ENCODE data around the gene ADAMTS17.

Gene ADAMTS17

DNA sequence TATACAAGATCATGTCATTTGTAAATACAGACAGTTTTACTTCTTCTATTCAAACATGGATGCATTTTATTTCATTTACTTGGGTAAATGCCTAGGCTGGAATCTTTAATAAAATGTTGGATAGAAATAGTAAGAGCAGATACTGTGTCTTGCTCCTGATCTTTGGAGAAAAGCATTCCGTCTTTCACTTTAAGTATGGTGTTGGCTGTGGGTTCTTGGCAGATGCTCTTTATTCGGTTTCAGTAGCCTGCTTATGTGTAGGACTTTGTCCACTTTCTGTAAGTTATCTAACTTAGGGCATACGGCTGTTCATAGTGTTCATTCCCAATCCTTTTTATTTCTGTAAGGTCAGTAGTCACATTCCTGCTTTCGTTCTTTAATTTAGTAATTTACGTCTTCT, 303.0 kb downstream of the ADAMTS17 start:
- DNase-seq = no peak

DNA sequence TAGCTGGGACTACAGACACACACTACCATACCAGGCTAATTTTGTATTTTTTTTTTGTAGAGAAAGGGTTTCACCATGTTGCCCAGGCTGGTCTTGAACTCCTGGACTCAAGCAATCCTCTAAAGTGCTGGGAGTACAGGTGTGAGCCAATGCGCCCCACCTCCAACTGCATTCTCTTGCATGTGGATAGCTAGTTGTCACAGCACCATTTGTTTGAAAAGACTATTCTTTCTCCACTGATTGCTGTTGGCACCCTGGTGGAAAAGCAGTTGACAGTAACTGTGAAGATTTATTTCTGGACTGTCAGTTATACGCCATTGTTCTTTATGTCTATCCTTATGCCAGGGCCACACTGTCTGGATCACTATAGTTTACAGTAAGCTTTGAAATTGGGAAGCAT, 303.9 kb downstream of the ADAMTS17 start:
- DNase-seq = no peak

DNA sequence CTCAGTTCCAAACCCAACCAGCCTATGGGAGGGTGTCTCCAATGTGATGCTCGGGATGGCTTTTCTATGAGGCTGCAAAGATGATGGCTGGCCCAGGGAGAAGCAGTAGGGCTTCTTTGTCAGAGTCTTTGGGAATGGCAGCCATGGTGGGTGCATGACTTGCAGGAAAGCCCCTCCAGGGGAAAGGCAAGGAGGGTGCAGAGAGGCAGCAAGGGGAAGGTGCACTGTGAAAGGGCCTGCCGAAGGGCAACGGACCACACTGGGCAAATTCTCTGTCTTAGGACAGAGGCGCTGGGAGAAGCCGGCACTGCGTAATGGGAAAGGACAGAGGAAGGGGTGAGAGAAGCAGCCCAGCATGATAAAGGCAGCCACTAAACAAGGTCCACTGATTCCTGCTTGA, 305.8 kb downstream of the ADAMTS17 start:
- no peak for DNase-seq

DNA sequence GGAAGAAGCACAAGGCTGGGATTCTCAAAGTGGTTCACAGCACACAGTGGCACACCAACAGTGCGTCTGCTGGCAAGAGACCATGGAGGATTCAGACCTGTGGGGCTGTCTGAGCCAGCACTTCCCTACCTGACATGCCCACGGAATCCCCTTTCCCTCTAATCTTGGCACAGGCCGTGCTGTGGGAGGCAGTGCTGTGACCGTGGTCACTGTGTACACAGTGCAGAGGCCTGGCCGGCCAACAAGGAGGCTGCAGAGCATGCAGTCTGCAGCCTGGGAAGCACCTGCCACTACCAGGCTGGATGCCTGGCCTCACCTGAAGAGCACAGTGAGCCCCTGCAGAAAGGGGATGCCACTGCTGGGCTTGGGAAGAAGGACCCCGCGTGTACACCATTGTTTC, 307.6 kb downstream of the ADAMTS17 start:
- no peak for DNase-seq

DNA sequence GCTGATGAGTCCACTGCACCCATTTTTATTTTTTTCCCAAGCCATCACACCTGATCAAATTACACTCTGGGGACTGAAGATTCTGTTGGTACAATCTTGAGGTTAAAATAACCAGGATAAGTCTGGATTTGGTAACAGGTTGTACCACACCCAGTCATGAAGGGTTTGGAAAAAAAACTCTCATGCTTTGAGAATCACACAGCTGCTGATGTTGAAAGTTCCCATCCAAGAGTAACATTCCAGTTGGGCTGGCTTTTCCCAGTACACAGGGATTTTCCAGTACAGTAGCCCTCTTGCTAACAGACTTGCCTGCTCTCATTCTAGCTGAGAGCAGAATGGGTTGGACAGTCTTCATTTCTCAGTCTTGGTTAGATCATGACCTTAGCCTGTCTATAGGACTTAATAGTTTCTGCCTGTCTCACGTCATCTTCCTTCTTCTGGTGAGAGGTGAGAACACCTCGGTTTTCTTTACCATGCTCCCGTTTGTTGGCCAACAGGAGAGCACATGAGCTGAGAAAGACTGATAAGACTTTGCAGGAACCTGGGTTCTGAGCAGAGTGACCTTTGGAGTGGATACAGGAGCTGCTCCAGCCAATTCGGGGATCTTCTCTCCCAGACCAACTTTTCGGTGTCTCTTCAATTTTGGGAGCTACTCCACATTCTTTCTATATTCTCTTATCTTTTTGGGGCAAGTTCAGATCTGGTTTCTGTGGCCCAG, 308.5 kb downstream of the ADAMTS17 start:
- DNase-seq = no peak

DNA sequence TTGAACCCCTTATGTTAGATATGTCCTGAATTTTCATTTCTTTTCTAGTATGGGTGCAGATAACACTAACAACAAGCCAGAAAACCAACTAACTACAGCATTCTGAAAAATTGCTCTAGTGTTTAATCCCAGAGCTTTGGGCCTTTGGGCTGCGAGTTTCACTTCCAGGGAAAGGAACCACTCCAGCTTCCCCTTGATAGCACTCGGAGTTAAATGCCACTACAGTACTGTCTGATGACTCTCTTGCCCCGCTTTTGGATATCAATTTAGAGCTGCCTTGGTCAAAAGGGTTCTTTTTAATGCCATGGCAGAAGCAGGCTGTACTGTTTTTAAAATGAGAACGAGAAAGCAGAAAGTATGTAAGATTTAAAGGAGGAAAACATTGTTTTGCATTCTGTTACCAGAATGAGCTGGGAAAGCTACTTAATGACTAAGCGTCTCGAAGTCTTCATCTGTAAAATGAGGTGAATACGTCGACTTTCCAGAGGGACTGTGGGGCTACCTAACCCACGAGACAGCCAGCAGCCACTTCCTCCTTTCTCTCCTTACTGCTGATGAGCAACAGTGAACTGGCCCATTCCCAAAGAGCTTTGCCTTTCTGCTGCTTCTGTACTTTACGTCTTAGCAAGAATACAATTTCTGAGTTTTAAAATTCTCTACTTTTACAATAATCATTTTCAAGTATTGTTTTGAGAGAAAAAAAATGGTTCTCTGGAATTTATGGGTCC, 309.3 kb downstream of the ADAMTS17 start:
- no peak for DNase-seq

DNA sequence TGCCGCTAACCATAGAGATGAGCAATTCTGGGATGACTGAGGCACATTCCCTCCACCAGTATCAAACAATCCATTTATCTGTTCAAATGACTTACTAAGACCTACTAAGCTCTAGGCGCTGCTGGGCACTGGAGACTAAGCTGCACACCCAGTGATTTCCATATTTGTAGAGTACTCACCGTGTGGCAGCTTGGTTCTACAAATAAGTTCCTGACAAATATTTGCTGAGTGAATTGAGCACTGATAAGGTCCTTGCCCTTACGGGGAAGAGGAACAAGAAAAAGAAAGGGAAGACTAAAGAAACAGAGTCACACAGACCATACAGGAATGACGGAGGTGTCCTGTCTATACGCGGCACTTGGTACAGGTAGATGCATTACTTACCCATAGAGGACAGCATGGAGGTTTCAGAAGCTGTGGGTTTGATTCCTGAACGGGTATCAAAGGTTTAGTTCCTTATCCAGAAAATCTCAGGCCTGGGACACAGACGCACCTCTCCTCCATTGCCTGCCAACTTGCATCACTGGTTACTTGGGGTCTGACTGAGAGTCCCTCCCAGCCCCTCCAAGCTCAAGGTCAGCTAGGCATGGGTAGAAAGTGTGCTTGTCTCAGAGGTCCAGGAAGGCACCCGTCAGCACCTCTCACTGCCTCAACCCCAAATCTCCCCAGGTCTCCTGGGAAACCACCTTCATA, 310.0 kb downstream of the ADAMTS17 start:
- no peak for DNase-seq

DNA sequence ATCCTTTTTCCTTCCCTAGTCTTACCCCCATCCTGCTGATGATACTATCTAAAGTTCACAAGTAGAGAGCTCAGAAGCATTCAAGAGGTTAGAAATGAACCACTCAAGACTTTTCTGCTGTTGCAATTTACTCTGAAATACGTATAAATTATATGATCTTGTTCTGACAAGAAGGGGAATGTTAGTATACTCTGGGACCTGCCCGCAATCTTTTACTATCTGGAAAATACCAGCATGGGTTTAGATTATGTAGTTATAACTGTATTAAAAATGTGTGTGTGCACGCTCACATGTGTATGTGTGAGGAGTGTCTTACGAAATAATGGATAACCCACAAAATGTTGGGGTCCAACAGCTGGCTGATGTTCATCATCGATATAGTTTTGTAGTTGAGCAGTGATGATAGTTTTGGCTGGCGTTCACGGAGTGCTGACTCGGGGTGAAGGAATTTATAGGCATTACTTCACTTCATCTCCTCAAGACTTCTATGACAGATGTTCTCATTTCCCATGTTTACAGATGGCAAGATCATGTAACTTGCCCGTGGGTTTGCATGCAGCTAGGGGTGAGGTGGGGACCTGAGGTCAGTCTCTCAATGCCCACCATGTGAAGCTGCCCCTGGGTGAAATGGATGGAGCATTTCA, 311.1 kb downstream of the ADAMTS17 start:
- no peak for DNase-seq

DNA sequence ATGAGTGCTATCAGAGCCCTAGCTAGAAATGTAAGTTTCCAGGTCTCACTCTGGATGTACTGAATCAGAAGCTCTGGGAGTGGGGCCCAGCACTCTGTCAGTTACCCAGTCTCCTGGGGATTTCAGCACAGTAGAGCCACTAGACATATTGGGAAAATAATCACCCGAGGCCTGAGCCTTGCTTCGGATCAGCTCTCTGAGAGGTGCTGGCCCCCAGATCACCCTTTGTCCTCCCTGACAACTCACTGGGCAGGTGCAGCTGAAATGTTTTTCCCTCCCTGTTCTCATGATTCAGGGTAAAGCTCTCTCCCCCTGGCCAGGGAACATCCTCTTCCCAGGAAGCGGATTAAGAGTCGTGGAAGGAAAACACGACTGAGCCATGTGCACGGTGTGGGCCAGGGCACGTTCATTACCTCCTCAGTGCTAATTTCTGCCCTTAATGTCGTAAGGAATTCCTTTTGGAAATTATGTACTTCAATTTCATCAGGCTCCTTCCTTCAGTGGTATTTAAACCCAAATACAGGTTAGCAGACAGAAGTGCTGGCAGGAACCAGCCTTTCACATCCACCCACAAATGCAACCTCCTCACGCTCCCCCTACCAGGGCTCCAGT, 311.8 kb downstream of the ADAMTS17 start:
- no peak for DNase-seq

DNA sequence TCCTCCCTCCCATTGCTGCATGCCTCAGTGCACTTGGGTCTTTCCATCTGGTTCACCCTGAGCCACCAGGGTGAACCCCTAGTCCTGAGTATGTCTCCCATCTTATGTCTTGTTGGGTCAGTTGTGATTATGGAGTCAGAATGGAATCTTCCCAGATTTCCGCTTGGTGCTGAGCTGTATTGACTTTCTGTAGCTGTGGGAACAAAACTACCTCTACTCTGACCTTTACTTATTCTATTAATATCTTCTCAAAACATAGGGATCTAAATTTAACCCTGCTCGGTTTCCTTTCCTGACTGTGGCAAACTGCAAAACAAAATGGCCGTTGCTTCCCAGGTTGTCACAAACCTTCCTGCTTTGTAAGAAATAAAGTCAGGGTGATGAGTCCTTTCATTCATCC, 312.7 kb downstream of the ADAMTS17 start:
- DNase-seq = no peak

DNA sequence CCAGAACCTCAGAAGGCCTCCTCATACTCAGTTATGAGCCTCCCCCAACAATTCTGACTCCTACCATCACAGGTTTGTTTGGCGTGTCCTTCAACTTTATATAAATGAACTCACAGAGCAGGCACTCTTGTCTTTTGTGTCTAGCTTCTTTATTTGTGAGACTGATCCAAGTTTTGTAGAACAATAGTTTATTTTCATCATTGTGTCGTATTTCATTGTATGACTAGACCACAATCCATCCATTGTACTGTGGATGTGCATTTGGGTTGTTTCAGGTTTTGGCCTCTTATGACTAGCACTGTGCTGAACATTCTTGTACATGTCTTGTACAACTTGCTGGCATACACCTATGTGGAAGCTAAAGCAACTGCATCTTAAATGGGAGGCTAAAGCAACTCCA, 315.7 kb downstream of the ADAMTS17 start:
- no peak for DNase-seq

DNA sequence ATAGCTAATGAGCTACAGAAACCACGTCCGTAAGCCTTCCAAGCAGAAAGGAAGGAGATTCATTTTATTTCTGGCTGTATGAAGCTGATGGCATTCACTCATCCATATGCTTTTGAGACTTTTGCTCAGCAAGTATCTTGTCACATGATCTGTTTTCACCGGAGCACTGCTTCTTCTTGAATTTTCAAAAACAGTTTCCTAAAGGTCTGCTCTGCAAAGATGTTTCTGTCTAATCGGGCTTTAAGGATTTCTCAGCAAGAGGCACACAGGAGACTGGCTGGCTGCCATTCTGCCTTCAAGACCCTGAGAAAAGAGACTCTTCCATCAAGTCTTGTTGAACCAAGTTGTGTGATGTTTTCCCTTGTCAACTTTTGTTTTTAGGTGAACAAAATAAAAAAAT, 319.0 kb downstream of the ADAMTS17 start:
- no peak for DNase-seq

DNA sequence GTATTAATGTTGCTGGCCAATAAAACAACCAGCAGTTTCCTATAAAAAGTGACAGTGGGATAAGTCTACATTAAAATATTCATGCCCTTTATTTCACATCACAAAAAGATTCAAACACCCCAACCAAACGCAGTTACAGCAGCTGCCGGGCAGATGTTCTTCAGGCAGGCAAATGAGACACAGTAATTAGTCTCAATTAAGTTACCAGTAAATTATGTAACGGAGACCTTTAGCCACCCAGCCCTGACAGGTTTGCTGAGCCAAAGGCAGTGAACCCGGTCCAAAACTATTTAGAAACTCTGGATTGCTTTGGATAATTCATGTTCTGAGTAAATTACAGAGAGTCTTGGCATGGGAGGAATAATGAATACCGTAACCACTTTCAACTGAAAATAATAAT, 319.4 kb downstream of the ADAMTS17 start:
- DNase-seq = no peak

DNA sequence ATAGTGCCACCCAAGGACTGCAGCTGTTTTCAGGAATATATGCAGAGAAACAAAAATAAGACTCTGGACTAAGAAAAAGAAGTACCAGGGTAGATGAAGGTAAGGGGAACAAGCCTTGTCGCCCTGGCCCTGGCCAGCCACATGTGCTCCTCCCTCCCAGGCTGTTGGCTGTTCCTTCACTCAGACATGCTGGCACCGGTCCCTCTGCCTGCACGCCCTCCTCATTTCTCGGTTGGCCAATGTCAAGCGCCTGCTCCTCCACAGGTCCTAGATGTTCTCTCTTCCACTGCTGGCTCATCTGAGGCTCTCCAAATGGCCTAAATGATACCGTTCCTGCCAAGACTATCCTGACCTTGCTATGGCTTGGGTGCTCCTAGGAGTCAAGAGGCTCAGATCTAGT, 320.1 kb downstream of the ADAMTS17 start:
- no peak for DNase-seq

DNA sequence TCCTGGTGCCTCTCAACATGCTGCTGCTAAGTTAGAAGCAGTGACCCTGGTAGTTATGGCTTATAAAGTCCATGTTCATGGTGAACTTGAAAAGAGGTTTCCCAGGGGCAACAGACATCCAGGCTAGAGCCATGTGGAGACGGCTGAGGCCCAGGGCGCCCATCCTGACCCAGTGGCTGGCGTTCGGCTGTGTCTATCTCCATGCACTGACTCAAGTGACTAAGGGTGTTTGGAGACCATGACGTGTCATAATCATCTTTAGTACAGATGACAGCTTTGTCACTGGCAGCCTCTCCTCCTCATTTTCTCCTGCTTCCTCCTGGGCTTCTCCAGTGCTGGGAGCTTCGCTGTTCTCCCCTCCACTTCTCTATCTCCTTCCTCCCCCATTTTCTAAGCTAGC, 321.2 kb downstream of the ADAMTS17 start:
- no peak for DNase-seq

DNA sequence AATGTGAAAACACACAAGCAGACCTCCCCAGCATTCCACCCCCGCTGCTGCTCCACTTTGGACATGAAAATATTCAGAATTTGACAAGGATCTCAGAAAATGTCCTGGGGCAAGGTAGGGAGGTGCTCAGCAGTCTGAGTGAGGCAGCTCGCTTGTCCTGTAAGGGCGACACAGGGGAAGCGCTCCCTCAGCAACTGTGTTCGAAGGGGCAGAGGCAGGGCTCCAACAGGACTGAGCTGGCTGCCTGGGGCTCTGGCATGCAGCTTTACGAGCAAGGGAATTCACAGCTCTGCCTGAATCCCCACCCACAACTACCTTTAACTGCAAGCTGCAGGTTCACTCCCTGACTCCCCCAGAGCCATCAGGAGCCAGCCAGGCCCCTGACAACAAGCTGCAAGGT, 321.6 kb downstream of the ADAMTS17 start:
- no peak for DNase-seq

DNA sequence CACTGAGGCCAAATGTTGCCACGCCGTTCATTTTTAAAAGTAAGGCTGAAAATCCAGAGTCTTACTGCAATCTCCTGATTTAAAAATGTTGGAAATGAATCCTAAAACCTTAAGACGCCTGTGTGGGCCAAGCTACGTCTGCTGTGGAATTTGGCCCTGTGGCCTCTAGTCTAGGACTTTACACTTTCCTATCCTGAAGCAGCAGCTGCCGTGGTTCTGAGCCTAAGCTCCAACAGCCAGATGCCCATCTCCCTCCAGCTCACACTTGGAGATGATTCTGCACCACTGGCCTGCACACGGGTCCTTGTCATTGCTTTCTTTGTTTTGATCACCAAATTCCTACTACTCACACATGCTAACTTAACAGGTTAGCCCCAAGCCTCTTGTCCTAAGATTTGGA, 322.2 kb downstream of the ADAMTS17 start:
- DNase-seq = no peak

DNA sequence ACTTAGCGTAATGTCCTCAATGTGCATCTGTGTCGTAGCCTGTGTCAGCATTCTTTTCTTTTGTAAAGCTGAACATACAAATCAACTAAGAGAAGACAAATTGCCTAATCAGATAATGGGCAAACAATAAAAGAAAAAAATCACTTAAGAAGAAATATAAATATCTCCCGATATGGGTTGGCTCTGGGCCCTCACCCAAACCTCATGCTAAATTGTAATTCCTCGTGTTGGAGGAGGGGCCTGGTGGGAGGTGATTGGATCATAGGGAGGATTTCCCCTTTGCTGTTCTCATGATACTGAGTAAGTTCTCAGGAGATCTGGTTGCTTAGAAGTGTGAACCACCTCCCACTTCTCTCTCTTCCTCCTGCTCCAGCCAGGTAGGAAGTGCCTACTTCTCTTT, 323.6 kb downstream of the ADAMTS17 start:
- DNase-seq = no peak

DNA sequence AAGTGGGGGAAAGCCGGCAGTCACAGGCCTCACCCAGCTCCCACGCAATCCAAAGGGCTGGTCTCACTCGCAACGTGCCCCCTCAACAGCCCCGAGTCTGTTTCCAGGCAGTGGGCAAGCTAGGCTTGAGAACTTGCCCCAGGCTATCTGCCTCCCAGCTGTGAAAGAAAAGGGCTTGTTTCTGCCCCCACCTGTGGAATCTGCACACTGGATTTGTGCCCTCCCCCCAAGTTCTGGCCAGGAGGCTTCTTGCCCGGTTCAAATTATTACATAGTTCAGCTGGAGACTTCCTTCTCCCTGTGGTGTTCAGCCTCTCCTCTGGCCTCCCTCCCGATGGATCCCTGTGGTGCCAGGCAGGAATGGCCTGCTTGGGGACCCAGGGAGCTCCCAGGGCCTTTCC, 324.6 kb downstream of the ADAMTS17 start:
- no peak for DNase-seq

DNA sequence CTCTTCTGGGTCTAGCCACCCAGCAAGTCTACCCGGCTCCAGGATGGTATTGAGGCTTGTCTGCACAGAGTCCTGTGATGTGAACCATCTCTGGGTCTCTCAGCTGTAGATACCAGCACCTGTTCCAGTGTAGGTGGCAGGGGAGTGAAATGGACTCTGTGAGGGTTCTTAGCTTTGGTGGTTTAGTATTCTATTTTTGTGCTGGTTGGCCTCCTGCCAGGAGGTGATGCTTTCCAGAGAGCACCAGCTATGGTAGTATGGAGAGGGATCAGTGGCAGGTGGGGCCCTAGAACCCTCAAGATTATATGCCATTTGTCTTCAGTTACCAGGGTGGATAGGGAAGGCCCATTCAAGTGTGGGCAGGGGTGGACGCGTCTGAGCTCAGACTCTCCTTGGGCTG, 325.1 kb downstream of the ADAMTS17 start:
- no peak for DNase-seq

DNA sequence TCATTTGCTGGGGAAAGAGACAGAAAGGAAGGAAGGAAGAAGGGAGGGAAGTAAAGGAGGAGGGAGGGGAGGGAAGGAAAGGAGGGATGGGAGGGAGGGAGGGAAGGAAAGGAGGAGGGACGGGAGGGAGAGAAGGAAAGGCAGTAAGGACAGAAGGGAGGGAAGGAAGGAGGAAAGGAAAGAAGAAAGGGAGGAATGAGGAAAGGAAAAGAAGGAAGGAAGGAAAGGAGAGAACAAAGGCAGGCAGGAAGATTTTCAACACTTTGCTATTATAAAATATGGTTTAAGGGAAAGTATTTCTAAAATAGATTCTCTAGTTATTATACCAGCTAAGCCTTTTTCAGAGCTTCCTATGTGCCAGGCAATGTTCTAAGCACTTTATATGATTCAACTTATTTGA, 330.5 kb downstream of the ADAMTS17 start:
- DNase-seq = no peak

DNA sequence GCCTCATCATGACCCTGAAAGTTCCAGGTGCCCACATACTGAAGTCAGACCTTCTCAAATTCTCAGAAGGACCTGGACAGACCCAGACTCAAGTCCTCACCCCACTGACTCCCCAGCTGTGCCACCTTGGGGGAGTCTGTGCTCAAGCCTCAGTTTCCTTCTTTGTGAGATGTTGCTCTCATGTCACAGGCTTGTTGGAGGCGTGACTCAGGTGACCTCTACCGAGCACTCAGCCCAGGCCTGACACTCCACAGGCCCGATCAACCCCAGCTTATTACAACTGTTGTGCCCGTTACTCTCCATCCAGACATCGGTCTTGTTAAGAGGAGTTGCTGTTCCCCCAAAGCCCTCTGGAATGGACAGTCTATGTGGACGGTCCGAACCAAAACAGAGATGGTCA, 332.4 kb downstream of the ADAMTS17 start:
- DNase-seq = no peak

DNA sequence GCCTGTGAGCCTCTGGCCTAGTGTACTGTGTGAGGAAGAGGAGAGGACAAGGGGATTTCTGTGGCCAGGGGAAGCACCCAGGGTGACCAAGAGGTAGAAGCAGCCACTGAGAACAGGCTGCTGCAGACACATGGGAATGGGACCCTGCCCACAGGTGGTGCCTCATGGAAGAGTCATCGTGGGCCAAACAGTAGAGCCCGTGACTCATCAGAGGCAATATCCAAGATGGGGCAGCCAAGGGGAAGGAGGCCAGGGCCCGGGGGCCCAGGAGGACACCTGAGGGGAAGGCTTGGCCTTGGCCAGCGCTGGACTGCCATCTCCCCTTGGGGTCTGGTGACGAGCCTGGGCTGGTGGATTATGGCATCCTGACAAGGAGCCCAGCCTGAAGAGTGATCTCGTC, 333.5 kb downstream of the ADAMTS17 start:
- no peak for DNase-seq
